Midbrain (tissue), 1 donor: ENCODE measurements around the gene PPM1A.
"Not testable (repeated sequence)": the region's sequence is repeated elsewhere in the genome, so short reads cannot be mapped to it uniquely, and the experiment has no call there.

Source experiments
- DNase-seq: peaks from one replicate; lab custom pipeline; 2025; lab: John Stamatoyannopoulos, UW

The PPM1A gene

GRCh38 chr14:60266021-60266937 is 17.3 kb downstream of the PPM1A start:
- DNase-seq: no peak

DNA sequence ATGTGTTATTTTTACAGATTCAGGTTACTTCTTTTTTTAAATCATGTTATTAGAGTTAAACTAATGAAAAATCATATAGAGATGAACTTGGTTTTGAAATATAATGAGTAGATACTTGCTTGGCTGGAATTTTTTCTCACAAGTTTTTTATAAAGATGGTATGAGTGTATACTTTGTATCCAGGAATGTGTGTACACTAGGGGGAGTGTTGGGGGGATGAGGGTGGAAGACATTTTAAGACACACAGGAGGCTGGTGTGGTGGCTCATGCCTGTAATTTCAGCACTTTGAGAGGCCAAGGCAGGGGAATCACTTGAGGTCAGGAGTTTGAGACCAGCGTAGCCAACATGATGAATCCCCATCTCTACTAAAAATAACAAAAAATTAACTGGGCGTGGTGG is 23.2 kb downstream of the PPM1A start:
- no peak for DNase-seq

- no peak for DNase-seq
Measured at GRCh38 chr14:60273956-60274355, 24.9 kb downstream of the PPM1A start.

DNA sequence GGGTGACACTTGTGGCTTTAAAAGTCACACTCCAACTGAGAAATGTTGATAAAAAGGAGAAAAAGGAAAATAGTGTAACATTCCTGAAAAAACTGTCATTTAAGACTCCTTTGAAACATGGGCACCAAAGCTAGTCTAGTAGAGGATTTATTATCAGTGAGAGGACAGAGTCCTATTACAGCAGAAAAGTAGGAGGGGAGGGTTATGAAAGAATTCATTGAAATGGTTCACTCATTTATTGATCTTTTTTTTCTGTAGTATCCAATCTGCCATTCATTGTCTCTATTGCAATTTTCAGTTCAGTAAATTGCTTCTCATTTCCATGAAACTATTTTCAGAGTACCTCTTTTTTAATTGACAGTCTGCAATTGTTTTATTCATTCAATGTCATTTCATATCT is 25.4 kb downstream of the PPM1A start:
- no peak for DNase-seq

DNA sequence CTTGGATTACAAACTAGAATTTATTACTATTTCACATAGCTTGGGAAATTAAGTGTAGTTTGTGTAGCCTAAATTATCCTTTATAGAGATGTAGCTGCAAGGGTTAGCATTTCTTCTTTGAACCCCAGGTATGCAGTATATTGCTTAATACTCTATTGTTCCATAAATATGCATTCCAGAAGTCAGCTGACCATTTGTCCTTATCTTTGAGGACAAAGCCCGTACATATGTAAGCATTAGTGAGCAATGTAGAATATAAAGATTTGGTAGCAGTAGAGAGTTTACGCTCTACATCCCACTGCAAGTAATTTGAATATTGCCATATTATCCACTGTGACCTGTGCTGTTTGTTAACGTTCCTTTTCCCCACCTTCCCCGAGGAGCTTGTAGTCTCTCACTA is 26.9 kb downstream of the PPM1A start:
- DNase-seq: no peak

- DNase-seq: no peak
Measured at GRCh38 chr14:60276347-60276746, 27.3 kb downstream of the PPM1A start.

GRCh38 chr14:60277605-60278190 is 28.7 kb downstream of the PPM1A start:
- DNase-seq: no peak

DNA sequence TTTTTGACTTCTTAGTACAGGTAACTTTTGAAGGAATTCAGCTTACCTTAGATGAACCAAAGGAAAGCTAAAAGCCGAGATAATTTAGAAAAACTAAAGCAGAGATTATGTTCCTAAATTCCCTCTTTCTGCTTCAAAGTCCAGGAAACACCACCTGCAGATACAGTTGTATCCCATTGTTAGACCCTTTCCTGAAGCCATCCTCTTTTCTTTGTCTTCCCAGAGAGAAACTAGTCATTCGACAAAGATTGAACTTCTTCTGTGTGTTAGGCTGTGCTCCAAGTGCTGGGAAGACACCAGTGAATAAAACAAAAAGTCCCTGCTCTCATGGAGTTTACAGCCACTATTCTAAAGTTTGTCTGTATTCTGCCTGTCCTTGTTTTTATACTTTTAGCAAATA is 29.3 kb downstream of the PPM1A start:
- DNase-seq: no peak

GRCh38 chr14:60287452-60287851 is 38.4 kb downstream of the PPM1A start:
- no peak for DNase-seq

GRCh38 chr14:60288279-60288678 is 39.3 kb downstream of the PPM1A start:
- no peak for DNase-seq

DNA sequence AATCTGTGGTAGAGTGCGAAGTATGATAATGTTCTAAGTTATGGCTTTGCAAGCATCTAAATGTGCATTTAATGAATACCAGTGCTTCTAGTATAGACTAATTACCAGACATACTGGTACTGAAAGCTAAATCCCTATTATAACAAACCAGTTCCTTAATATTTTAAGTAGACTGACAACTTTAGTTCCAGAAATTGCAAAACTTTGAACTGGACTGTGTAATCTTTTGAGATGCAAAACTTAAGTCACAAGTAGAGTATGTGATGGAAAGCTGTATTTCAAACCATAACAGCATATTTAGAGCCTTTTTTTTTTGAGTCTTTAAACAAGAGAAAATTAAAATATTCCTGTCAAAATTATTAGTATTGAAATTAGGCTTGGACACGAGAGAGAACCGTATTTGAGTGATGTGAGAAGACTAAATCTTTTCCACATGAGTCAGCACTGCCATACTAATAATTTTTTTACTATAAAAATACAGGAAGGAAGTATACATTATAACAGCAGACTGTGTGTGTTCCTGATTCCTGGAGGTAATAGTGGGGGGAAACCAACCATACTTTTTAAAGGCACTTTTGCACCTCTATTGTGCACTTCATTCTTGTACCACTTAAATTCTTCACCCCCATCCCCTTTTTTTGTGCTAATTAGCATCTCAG is 45.5 kb downstream of the PPM1A start:
- DNase-seq: no peak

- no peak for DNase-seq
Measured at GRCh38 chr14:60300019-60300418, 51.0 kb downstream of the PPM1A start.

GRCh38 chr14:60301685-60302084 is 52.7 kb downstream of the PPM1A start:
- no peak for DNase-seq

- DNase-seq: no peak
Measured at GRCh38 chr14:60302663-60303062, 53.6 kb downstream of the PPM1A start.

DNA sequence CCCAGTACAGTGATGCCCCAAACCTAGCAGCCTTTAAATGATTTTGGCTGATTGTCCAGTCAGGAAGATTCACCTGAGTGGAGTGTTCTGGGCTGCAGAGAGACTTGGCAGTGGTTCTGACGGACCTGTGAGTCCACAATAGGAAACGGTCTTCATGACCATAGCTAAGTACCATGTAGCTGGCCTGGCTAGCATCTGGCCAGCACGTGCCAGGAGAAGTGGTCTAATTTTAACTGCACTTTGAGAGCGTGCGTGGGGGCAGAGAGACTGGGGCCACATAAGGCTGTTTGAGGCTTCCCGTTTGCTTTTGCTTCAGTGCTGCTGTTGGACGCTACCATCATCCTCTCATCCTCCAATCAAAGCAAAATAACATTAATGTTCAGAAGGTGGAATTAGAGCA is 54.7 kb downstream of the PPM1A start:
- no peak for DNase-seq

DNA sequence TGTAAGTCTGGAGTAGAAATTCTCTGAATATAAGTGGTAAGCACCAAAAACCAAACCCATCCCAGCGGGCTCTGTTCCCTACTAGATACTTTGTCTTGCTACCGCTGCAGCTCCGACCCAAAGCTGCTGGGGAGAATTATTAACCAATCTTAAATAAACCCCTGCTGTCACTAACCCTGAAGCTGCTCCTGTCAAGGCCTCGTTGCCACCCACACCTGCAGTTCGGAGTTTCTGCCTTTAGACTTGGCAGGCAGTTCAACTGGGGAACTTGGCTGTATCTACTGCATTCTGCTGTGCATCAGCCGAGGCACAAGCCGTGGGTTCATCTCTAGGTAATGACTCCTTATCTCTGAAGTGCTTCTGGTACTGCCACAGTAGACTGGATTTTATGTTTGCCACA is 55.5 kb downstream of the PPM1A start:
- no peak for DNase-seq

DNA sequence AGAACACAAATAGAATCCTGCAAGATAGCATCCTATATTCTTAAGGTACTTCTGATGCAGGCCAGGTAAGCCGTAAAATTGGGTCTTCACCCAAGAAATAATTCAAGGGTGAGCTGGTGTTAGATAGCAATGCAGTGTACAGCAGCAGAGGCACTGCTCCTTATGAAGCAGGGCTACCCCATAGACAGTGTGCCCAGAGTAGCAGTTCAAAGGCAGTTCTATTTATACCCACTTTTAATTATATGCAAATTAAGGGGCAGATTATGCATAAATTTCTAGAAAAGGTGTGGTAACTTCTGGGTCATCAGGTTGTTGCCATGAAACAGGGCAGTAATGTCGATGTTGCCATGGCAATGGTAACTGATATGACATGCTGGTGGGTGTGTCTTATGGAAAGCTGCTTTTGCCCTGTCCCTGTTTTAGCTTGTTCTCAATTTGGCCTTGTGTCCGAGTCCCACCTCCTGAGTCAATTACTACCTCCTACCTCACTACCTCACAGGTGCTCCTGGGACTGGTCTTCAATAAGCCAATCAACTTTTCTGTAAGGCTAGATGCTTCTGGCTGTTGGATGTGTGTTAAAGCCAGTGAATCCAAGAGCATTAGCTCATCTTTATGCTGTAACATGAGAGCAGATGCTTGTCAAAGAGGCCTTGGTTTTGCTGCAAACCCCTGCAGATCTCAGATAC is 61.0 kb downstream of the PPM1A start:
- DNase-seq: no peak

DNA sequence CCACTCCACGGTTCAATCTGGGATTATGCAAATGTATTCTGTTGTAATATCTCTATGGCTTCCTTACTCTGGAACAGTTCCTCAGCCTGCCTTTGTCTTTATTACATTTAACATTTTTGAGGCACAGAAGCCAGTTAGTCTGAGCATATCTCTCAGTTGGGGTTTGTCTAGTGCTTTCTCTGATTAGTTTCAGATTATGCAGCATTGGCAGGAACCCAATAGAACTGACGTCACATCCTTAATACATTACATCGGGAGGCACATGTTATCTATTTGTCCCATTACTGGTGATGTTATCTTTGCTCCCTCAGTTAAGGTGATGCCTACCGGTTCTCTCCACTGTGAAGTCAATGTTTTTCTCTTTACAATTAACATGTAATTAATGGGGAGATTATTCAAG is 62.4 kb downstream of the PPM1A start:
- DNase-seq: no peak

DNA sequence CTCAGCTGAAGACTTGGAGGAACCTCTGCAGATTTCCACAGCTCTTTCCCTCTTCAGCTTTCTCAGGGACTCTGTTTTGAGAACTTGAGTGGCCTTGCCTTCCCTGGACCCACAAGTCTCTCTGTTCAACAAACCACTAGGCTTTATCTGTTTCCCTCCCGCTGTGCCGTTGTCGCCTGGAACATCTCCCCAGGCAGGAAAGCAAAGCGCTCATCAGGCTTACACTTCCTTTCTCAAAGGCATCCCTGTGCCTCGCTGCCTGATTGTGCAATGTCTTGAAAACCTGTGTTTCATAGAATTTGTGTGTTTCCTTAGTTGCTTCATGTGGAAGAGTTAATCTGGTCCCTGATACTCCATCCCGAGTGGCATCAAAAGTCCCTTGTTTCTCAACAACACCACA is 64.1 kb downstream of the PPM1A start:
- no peak for DNase-seq

DNA sequence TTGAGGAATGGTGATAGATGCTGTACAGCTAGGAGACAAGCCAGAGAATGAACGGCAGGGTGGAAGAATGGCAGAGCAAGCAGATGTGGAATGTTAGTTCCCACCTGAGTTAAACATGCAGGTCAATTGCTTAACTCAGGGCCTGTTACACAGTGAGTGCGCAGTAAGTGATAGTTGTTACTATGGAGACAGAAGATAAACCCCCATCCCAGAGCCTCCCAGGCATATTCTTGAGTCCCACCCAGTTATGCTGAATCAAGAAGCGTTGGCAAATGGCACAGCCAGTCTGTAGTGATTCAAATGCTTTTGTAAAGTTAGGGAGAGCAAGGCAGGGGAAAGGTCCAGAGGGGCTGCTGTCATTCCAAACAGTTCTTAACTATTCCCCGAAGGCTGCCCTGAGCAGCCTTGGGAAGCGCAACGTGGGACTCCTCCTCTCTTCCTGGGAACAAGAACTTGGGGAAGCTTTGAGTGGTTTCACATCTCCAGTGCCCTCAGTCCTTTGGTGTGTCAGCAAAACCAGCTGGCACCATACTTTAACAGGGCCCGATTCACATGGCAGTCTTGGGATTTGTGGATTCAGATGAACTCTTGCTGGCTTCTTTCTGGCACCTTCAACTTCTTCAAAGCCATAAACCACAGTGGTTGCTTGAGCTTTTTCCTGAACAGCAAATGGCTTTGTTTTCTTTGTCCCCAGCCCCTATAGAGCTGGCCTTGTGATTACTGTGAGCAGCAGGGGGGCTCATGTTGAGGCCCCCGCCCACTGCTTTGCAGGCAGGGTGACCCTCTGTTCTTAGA is 66.4 kb downstream of the PPM1A start:
- DNase-seq: no peak

GRCh38 chr14:60317609-60318008 is 68.6 kb downstream of the PPM1A start:
- no peak for DNase-seq

GRCh38 chr14:60320860-60321259 is 71.8 kb downstream of the PPM1A start:
- not testable (repeated sequence) for DNase-seq
